HEK293 (cell line): ENCODE data around the gene CACNB3.

Experiments
- CTCF ChIA-PET: fragments of 350-600 bp; formaldehyde crosslinking; extraction: SDS; loops from one replicate; lab custom pipeline; 2021; ENCODE audit warnings: antibody characterized with exemption; lab: Yijun Ruan, JAX
- POLR2A ChIA-PET: fragments of 300-600 bp; formaldehyde crosslinking; extraction: SDS; loops from one replicate; lab custom pipeline; 2020; ENCODE audit warnings: antibody characterized with exemption, inconsistent platforms; lab: Yijun Ruan, JAX
- H3K27ac ChIP-seq: fragments of 200-500 bp; sonication (Bioruptor generic); 2 replicates; pipeline ENCODE4 v1.5.1; 2014; ENCODE audit warnings: low read depth, low read length, control low read depth, inconsistent platforms; ENCODE audit errors: extremely low read depth
- H3K36me3 ChIP-seq, 2 experiments: fragments of 200-500 bp in 1 of 2; sonication (Bioruptor generic) in 1 of 2; 1 replicate in 1 of 2; 2 replicates in 1 of 2; pipeline ENCODE4 v1.5.1; 2014 to 2017; ENCODE audit warnings: inconsistent platforms in 2 of 2, low read length in 2 of 2; ENCODE audit not compliant: control insufficient read depth in 2 of 2, insufficient read depth in 1 of 2
- H3K4me1 ChIP-seq: fragments of 200-500 bp; sonication (Bioruptor generic); 2 replicates; pipeline ENCODE4 v1.5.1; 2014; ENCODE audit warnings: mild to moderate bottlenecking, low read length, inconsistent platforms; ENCODE audit not compliant: control insufficient read depth, insufficient read depth
- H3K4me3 ChIP-seq: 2 replicates; pipeline ENCODE4 v1.5.1; 2011; ENCODE audit warnings: low read depth, mild to moderate bottlenecking, control low read depth, low read length, moderate library complexity
- H3K9me3 ChIP-seq: fragments of 200-500 bp; sonication (Bioruptor generic); 2 replicates; pipeline ENCODE4 v1.5.1; 2014; ENCODE audit warnings: low read depth, low read length, inconsistent platforms; ENCODE audit not compliant: control insufficient read depth, insufficient read depth
- OSR2 ChIP-seq: fragments of 450-650 bp; formaldehyde crosslinking; IDR thresholded peaks from 2 replicates; pipeline ENCODE4 v1.5.1; 2016; ENCODE audit warnings: missing biosample characterization, missing genetic modification characterization
- SETDB1 ChIP-seq: IDR thresholded peaks from one replicate; pipeline ENCODE4 v1.6.1; 2017; ENCODE audit warnings: mild to moderate bottlenecking, low read length, moderate library complexity, mixed read lengths; ENCODE audit not compliant: insufficient read length
- ZBTB11 ChIP-seq: fragments of 450-650 bp; formaldehyde crosslinking; conservative IDR thresholded peaks from 2 replicates; pipeline ENCODE4 v1.5.1; 2016; ENCODE audit warnings: low read depth, missing biosample characterization, missing genetic modification characterization
- ZEB2 ChIP-seq: fragments of 450-650 bp; formaldehyde crosslinking; IDR thresholded peaks from 2 replicates; pipeline ENCODE4 v1.5.1; 2016; ENCODE audit warnings: missing biosample characterization, missing genetic modification characterization
- ZNF112 ChIP-seq: fragments of 450-650 bp; formaldehyde crosslinking; IDR thresholded peaks from 2 replicates; pipeline ENCODE4 v1.5.0; 2017; ENCODE audit warnings: missing biosample characterization, missing genetic modification characterization
- ZNF114 ChIP-seq: fragments of 450-650 bp; formaldehyde crosslinking; IDR thresholded peaks from 2 replicates; pipeline ENCODE4 v1.5.0; 2017; ENCODE audit warnings: missing biosample characterization, missing genetic modification characterization
- ZNF133 ChIP-seq: fragments of 450-650 bp; formaldehyde crosslinking; IDR thresholded peaks from 2 replicates; pipeline ENCODE4 v1.5.1; 2016; ENCODE audit warnings: missing biosample characterization, missing genetic modification characterization
- ZNF184 ChIP-seq: fragments of 450-650 bp; IDR thresholded peaks from 2 replicates; pipeline ENCODE4 v1.5.1; 2018; ENCODE audit warnings: missing biosample characterization, mild to moderate bottlenecking, missing genetic modification characterization
- ZNF341 ChIP-seq: fragments of 450-650 bp; formaldehyde crosslinking; IDR thresholded peaks from 2 replicates; pipeline ENCODE4; 2016; ENCODE audit warnings: low read depth, missing biosample characterization, missing genetic modification characterization
- ZNF354C ChIP-seq: fragments of 450-650 bp; formaldehyde crosslinking; IDR thresholded peaks from 2 replicates; pipeline ENCODE4 v1.5.1; 2016; ENCODE audit warnings: missing biosample characterization, missing genetic modification characterization, low read depth, borderline replicate concordance
- ZNF362 ChIP-seq: fragments of 450-650 bp; formaldehyde crosslinking; IDR thresholded peaks from 2 replicates; pipeline ENCODE4 v1.5.1; 2016; ENCODE audit warnings: missing biosample characterization, missing genetic modification characterization
- ZNF398 ChIP-seq: fragments of 450-650 bp; formaldehyde crosslinking; IDR thresholded peaks from 2 replicates; pipeline ENCODE4 v1.5.1; 2017; ENCODE audit warnings: missing biosample characterization, missing genetic modification characterization
- ZNF449 ChIP-seq: fragments of 450-650 bp; formaldehyde crosslinking; IDR thresholded peaks from 2 replicates; pipeline ENCODE4 v1.5.1; 2017; ENCODE audit warnings: missing biosample characterization, mild to moderate bottlenecking, missing genetic modification characterization, moderate library complexity
- ZNF514 ChIP-seq: fragments of 450-650 bp; formaldehyde crosslinking; IDR thresholded peaks from 2 replicates; pipeline ENCODE4 v1.5.1; 2016; ENCODE audit warnings: missing biosample characterization, missing genetic modification characterization
- ZNF558 ChIP-seq: fragments of 450-650 bp; formaldehyde crosslinking; IDR thresholded peaks from 2 replicates; pipeline ENCODE4 v1.5.1; 2016; ENCODE audit warnings: missing biosample characterization, missing genetic modification characterization
- ZNF610 ChIP-seq: fragments of 450-650 bp; formaldehyde crosslinking; IDR thresholded peaks from 2 replicates; pipeline ENCODE4 v1.5.1; 2016; ENCODE audit warnings: missing biosample characterization, missing genetic modification characterization, borderline replicate concordance
- ZNF623 ChIP-seq: fragments of 450-650 bp; formaldehyde crosslinking; IDR thresholded peaks from 2 replicates; pipeline ENCODE4 v1.5.1; 2016; ENCODE audit warnings: missing biosample characterization, missing genetic modification characterization
- ZNF624 ChIP-seq: fragments of 450-650 bp; formaldehyde crosslinking; IDR thresholded peaks from 2 replicates; pipeline ENCODE4 v1.5.1; 2017; ENCODE audit warnings: missing biosample characterization, missing genetic modification characterization
- ZNF658 ChIP-seq: fragments of 450-650 bp; formaldehyde crosslinking; IDR thresholded peaks from 2 replicates; pipeline ENCODE4; 2016; ENCODE audit warnings: missing biosample characterization, missing genetic modification characterization
- ZNF664 ChIP-seq: fragments of 450-650 bp; formaldehyde crosslinking; IDR thresholded peaks from 2 replicates; pipeline ENCODE4 v1.5.1; 2016; ENCODE audit warnings: missing biosample characterization, missing genetic modification characterization
- ZSCAN16 ChIP-seq: fragments of 450-650 bp; formaldehyde crosslinking; IDR thresholded peaks from 2 replicates; pipeline ENCODE4 v1.5.1; 2016; ENCODE audit warnings: missing biosample characterization, missing genetic modification characterization
- ZSCAN5A ChIP-seq: fragments of 450-650 bp; formaldehyde crosslinking; IDR thresholded peaks from 2 replicates; pipeline ENCODE4 v1.5.1; 2016; ENCODE audit warnings: missing biosample characterization, missing genetic modification characterization

Gene CACNB3

GRCh38 chr12:48800457-48800856 is 17.8 kb upstream of the CACNB3 start (continued):
- no peak for TF ChIP-seq ZNF398
- TF ChIP-seq ZSCAN16 (tag by site-specific recombination) = no peak
- TF ChIP-seq ZNF112 = no peak
- TF ChIP-seq ZNF362 (tag by site-specific recombination) = no peak
- TF ChIP-seq ZNF558 (tag by site-specific recombination) = no peak

- POLR2A ChIA-PET = interaction anchor here (0.7 kb wide), 1 partner anchor 12 kb away, joined by 5 read pairs; no protein-coding TSS in a partner anchor
- no peaks in the 10 kb centered on the region for H3K36me3 ChIP-seq
- TF ChIP-seq SETDB1 (no peak), ZSCAN5A (tag by site-specific recombination) (no peak), ZNF114 (tag by site-specific recombination) (no peak), ZNF449 (tag by site-specific recombination) (no peak), ZNF610 (tag by site-specific recombination) (no peak), ZEB2 (no peak), ZNF514 (tag by site-specific recombination) (no peak), ZNF341 (no peak)
- no peak overlapping the region for H3K4me3 ChIP-seq
- no peaks in the 10 kb centered on the region for H3K4me1 ChIP-seq
- CTCF ChIA-PET = interaction anchor here (0.7 to 1.7 kb wide), 3 partner anchors 11 to 14 kb away, joined by 3 to 10 read pairs (median 5); no protein-coding TSS in a partner anchor
- no peaks in the 10 kb centered on the region for H3K9me3 ChIP-seq
- H3K27ac ChIP-seq = no peak overlapping the region
Measured at GRCh38 chr12:48800971-48801370, 17.3 kb upstream of the CACNB3 start.

GRCh38 chr12:48803675-48804074 is 14.6 kb upstream of the CACNB3 start:
- Histone ChIP-seq H3K36me3 (no peaks in the 10 kb centered on the region), H3K4me3 (no peak overlapping the region), H3K9me3 (no peaks in the 10 kb centered on the region), H3K27ac (no peak overlapping the region), H3K4me1 (no peaks in the 10 kb centered on the region)
- ChIA-PET CTCF (interaction anchor here (2.6 kb wide), 1 partner anchor 11 kb away, joined by 16 read pairs; no protein-coding TSS in a partner anchor), POLR2A (no interaction called here)
- TF ChIP-seq ZNF184 (tag by site-specific recombination) = no peak
- no peak for TF ChIP-seq ZNF133 (tag by site-specific recombination)
- no peak for TF ChIP-seq ZNF658 (tag by site-specific recombination)
- no peak for TF ChIP-seq OSR2 (tag by site-specific recombination)
- no peak for TF ChIP-seq ZBTB11 (tag by site-specific recombination)
- TF ChIP-seq ZSCAN5A (tag by site-specific recombination) = no peak
- no peak for TF ChIP-seq ZNF623
- TF ChIP-seq ZNF664 (tag by site-specific recombination) = no peak
- TF ChIP-seq ZNF449 (tag by site-specific recombination) = no peak
- no peak for TF ChIP-seq ZNF624 (tag by site-specific recombination)
- TF ChIP-seq ZNF354C (tag by site-specific recombination) = no peak
